Thoracic aorta (tissue), 2 donors: ENCODE data around the gene CCDC116. TPM values are rescaled to one million over a fixed set of nuclear protein-coding genes. Genes with fewer than 3 reads are reported as not detected.
"Not testable (repeated sequence)": the region's sequence is repeated elsewhere in the genome, so short reads cannot be mapped to it uniquely, and the experiment has no call there.

Source experiments
- ATAC-seq: fragments of 150-250 bp; one replicate; pipeline ENCODE4 v1.8.0; 2017; ENCODE audit warnings: low read depth; ENCODE audit not compliant: insufficient number of reproducible peaks, low FRiP score
- DNase-seq: peaks from one replicate; pipeline ENCODE4 v3.0.0-alpha.2; 2020; ENCODE audit warnings: low spot score
- H3K27ac ChIP-seq, 2 donors: fragments of 200-600 bp; sonication (generic); 1 replicate in 1 of 2; 2 replicates in 1 of 2; pipeline ENCODE4 v1.5.1; 2016; ENCODE audit warnings: mild to moderate bottlenecking in 2 of 2, moderate library complexity in 2 of 2
- H3K27me3 ChIP-seq: fragments of 200-600 bp; sonication (generic); replicated peaks from 2 replicates; pipeline ENCODE4 v1.6.0; 2016; ENCODE audit warnings: mild to moderate bottlenecking; ENCODE audit not compliant: insufficient read depth
- H3K36me3 ChIP-seq: fragments of 200-600 bp; sonication (generic); one replicate; pipeline ENCODE4 v1.5.1; 2016
- H3K4me1 ChIP-seq, 2 donors: fragments of 200-600 bp; sonication (generic); 1 replicate in 1 of 2; 2 replicates in 1 of 2; pipeline versions ENCODE4 v1.5.1 to v1.6.0; 2016; ENCODE audit warnings: low read depth in 2 of 2, mild to moderate bottlenecking in 1 of 2; ENCODE audit not compliant: control insufficient read depth in 1 of 2
- H3K4me3 ChIP-seq: fragments of 200-600 bp; sonication (generic); 2 replicates; pipeline ENCODE4 v1.5.1; 2016; ENCODE audit warnings: mild to moderate bottlenecking
- H3K9me3 ChIP-seq: fragments of 200-600 bp; sonication (generic); 2 replicates; pipeline ENCODE4 v1.5.1; 2016
- total RNA-seq, 2 donors: library from RNA; depleted of rRNA; stranded (reverse); fragments of >200 nt; gene quantifications; one replicate each; pipeline versions ENCODE4 v1.1.0 to v1.2.3, GENCODE V29; 2016
- TF ChIP-seq, protein P1 (sequence below): fragments of 200-600 bp; sonication (generic); IDR thresholded peaks from one replicate; pipeline ENCODE4 v1.5.1; 2019; ENCODE audit warnings: antibody characterized with exemption

CCDC116 gene
- total RNA-seq, 2 donors from 2014 or later: 0.71 TPM; not detected in 1

DNA sequence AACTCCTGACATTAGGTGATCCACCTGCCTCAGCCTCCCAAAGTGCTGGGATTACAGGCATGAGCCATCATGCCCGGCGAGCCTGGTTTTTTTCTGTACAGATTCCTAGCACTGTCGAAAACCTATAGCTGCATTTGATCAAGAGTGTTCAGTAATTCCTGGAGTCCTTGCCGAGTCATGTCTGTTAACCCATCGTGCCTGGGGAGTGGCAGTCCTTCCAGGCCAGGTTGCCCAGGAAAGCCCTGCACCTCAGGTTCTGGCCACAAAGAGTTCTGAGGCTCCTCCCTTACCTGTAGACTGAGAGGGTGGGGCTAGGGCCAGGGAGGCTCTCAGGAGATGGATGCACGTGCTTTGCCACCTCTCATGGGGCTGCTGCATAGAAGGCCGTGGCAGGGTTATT lies 19.7 kb upstream of the CCDC116 start:
- Histone ChIP-seq H3K4me1 (peaks cover 0 to 7% of the 10 kb centered on the region in 2 donors), H3K36me3 (peaks cover 22% of the 10 kb centered on the region), H3K27me3 (no peaks in the 10 kb centered on the region), H3K9me3 (no peaks in the 10 kb centered on the region), H3K4me3 (no peak overlapping the region), H3K27ac (no peak overlapping the region)
- DNase-seq (no peak), ATAC-seq (no peak)
- TF ChIP-seq, protein P1, sequence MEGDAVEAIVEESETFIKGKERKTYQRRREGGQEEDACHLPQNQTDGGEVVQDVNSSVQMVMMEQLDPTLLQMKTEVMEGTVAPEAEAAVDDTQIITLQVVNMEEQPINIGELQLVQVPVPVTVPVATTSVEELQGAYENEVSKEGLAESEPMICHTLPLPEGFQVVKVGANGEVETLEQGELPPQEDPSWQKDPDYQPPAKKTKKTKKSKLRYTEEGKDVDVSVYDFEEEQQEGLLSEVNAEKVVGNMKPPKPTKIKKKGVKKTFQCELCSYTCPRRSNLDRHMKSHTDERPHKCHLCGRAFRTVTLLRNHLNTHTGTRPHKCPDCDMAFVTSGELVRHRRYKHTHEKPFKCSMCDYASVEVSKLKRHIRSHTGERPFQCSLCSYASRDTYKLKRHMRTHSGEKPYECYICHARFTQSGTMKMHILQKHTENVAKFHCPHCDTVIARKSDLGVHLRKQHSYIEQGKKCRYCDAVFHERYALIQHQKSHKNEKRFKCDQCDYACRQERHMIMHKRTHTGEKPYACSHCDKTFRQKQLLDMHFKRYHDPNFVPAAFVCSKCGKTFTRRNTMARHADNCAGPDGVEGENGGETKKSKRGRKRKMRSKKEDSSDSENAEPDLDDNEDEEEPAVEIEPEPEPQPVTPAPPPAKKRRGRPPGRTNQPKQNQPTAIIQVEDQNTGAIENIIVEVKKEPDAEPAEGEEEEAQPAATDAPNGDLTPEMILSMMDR: no peak

DNA sequence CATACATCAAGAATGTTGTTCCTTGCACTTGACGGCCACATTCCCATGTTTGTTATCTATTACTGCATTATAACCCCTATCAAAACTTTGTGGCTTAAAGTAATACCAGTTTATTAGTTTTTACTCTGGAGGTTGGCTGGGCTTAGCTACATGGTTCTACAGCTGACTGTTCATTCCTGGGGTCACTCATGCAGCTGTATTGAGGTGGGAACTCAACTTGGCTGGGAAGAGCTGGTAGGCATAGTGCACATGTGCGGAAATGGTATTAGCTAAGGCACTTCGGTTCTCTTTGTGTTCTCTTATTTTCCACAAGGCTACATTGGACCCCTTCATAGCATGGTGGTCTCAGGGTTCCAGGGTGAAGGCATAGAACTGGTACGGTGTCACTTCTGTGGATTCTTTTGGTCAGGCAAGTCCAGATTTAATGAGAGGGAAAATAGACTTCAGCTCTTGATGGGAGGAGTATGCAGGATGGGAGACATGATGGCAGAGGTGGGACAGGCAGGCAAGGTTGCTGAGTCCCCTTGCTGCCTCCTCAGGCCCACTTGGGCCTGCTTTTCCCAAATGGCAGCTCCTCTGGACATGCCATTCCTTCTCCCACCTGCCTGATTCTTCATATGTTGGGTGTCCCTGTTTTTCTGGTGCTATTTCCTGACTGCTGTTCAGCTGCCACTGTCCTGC lies 18.9 kb upstream of the CCDC116 start:
- ATAC-seq: no peak
- Histone ChIP-seq H3K27ac (no peak overlapping the region), H3K36me3 (peaks cover 22% of the 10 kb centered on the region), H3K4me3 (no peak overlapping the region), H3K4me1 (peaks cover 0 to 9% of the 10 kb centered on the region in 2 donors), H3K27me3 (no peaks in the 10 kb centered on the region), H3K9me3 (no peaks in the 10 kb centered on the region)
- TF ChIP-seq, protein P1: no peak
- DNase-seq: no peak

DNA sequence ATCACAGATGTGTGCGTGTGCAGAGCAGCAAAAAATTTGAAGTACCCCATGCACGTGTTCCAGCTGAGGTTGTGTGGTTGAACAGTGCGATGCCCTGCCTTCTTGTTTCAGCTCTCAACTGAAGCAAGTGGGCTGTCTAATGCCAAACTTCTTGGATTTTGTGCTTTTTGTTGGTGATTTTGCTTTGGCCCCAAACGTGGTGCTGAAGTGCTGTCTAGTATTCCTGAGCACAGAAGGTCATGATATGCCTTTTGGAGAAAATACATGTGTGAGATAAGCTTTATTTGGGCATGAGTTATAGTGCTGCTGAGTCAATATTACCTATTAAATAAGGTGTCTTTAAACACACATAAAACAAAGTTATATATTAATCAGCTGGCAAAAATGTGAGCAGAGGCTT lies 16.8 kb upstream of the CCDC116 start:
- H3K27ac ChIP-seq: no peak overlapping the region
- H3K27me3 ChIP-seq: no peaks in the 10 kb centered on the region
- no peak overlapping the region for H3K4me3 ChIP-seq
- ATAC-seq (no peak), DNase-seq (no peak)
- TF ChIP-seq, protein P1: no peak
- H3K9me3 ChIP-seq: no peaks in the 10 kb centered on the region
- H3K36me3 ChIP-seq: peaks cover 21% of the 10 kb centered on the region
- peaks cover 0 to 9% of the 10 kb centered on the region in 2 donors for H3K4me1 ChIP-seq

DNA sequence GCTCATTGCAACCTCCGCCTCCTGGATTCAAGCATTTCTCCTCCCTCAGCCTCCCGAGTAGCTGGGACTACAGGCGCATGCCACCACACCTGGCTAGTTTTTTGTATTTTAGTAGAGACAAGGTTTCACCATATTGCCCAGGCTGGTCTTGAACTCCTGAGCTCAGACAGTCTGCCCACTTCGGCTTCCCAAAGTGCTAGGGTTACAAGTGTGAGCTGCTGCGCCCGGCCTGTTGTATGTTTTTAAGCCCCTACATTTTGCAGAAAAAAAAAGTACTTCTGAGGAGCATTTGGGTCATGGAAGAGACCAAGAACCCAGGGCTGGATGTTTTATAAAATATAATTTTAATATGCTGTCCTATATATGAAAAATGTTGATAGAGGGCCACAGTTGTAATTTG lies 15.2 kb upstream of the CCDC116 start:
- peaks cover 0 to 14% of the 10 kb centered on the region in 2 donors for H3K4me1 ChIP-seq
- ATAC-seq, H3K27ac ChIP-seq, H3K9me3 ChIP-seq, H3K36me3 ChIP-seq, H3K27me3 ChIP-seq, H3K4me3 ChIP-seq, DNase-seq: not testable (repeated sequence)

DNA sequence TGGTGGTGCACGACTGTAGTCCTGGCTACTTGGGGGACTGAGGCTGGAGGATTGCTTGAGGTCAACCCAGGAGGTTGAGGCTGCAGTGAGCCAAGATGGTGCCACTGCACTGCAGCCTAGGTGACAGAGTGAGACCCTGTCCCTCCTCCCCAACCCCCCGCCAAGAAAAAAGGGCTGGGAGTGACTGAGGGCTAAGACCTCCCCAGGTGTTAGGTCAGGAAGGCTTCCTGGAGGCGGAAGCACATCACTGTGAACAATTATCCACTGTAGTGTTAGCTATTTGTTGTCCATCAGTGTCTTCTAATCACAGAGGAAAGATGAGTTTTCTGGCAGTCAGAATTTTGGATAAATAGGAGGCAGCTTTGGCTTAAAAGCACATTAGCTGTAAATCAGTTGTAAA lies 11.5 kb upstream of the CCDC116 start:
- DNase-seq (no peak), ATAC-seq (no peak)
- H3K36me3 ChIP-seq: no peaks in the 10 kb centered on the region
- H3K27me3 ChIP-seq: no peaks in the 10 kb centered on the region
- no peak overlapping the region for H3K27ac ChIP-seq
- TF ChIP-seq, protein P1: no peak
- no peak overlapping the region for H3K4me3 ChIP-seq
- peaks cover 14 to 45% of the 10 kb centered on the region in 2 donors for H3K4me1 ChIP-seq
- no peaks in the 10 kb centered on the region for H3K9me3 ChIP-seq
